ENCODE data around the gene TNRC6B. TPM values are rescaled to one million over a fixed set of nuclear protein-coding genes. Genes with fewer than 3 reads are reported as not detected.

The TNRC6B gene
- total and polyA plus RNA-seq, 2 donors from 2014 or later = 2.7 to 63.2 TPM

DNA sequence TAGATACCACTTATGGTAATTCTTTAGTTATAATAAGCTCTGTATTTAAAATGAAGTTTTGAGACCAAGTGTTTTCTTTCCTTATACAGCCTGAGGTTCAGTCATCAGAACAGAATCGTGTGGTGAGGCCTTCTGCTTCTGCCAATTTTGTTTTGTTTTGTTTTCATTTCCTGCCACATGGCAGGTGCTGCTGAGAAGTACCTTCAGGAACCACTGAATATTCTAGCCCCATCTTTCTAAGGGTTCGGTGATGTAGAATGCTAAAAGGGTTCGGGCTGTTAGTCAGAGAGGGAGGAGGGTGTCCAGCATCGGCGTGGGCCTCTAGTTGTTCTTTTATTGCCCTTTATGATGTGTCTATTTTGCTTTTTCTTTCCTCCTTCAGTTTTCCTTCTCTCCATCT is 25.8 kb downstream of the TNRC6B start:
- Histone ChIP-seq H3K36me3 (ENCODE audit: control insufficient read depth in 2 of 3, insufficient read depth in 3 of 3, low read length in 3 of 3) (no peaks in the 10 kb centered on the region), H3K9me3 (ENCODE audit: control insufficient read depth in 2 of 3, insufficient read depth in 1 of 3, low read length in 3 of 3) (no peaks in the 10 kb centered on the region), H3K9ac (ENCODE audit: low read length in 3 of 3) (no peak overlapping the region), H3K4me3 (ENCODE audit: low read length in 3 of 3) (no peak overlapping the region), H3K27me3 (ENCODE audit: control insufficient read depth, insufficient read depth, low read length) (no peaks in the 10 kb centered on the region), H3K27ac (ENCODE audit: low read depth in 2 of 2, low read length in 2 of 2) (no peak overlapping the region), H3K4me1 (ENCODE audit: control insufficient read depth in 2 of 3, insufficient read depth in 2 of 3, low read depth in 1 of 3, low read length in 3 of 3) (peaks cover 0 to 16% (median 13%) of the 10 kb centered on the region in 3 donors)
- FAIRE-seq (no peak), DNase-seq (no peak)
- TF ChIP-seq CTCF (IDR thresholded peaks at IDR 0.05; ENCODE audit: borderline replicate concordance, extremely low read depth, insufficient read depth) = no peak
- intact Hi-C loops (cut with DNase I) = no loop called here

DNA sequence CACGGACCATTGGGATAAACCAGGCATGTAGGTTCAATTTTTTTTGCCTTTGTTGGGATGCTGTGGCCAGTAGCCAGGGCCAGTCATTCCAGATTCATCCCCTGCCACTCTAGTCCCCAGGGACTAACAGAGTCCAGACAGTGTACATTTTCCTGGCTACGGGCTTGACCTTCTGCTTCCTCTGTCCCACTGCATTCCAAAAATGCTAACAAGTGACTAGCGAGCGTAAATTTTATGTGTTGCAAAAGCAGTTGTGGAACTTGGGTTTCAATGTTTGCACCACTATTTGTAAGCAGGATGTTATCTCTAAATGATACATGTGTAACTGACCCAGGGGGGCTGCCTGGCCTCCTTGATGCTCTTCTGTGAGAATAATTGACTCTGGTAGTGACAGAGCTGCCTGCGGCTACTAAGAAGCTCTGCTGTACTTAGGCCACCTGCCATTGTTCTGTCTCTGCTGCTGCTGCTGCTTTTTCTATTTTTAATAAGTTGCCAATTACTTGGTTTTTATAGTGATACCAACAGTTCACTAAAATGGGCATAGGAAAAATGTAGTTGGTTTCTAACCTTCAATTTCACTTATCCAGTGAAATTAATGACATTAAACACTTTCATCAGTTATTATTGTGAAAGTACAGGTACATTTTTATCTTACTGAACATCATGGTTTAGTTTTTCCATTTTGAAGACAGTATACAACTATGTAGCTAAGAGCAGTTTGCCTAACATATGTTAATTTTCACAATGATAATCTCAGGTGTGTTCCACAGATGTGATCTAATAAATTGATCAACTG is 26.8 kb downstream of the TNRC6B start:
- Histone ChIP-seq H3K9me3 (ENCODE audit: control insufficient read depth in 2 of 3, insufficient read depth in 1 of 3, low read length in 3 of 3) (no peaks in the 10 kb centered on the region), H3K4me3 (ENCODE audit: low read length in 3 of 3) (no peak overlapping the region), H3K27ac (ENCODE audit: low read depth in 2 of 2, low read length in 2 of 2) (no peak overlapping the region), H3K27me3 (ENCODE audit: control insufficient read depth, insufficient read depth, low read length) (no peaks in the 10 kb centered on the region), H3K36me3 (ENCODE audit: control insufficient read depth in 2 of 3, insufficient read depth in 3 of 3, low read length in 3 of 3) (no peaks in the 10 kb centered on the region), H3K4me1 (ENCODE audit: control insufficient read depth in 2 of 3, insufficient read depth in 2 of 3, low read depth in 1 of 3, low read length in 3 of 3) (peaks cover 0 to 16% (median 15%) of the 10 kb centered on the region in 3 donors), H3K9ac (ENCODE audit: low read length in 3 of 3) (no peak overlapping the region)
- peak in 2 of 5 donors; percentile 17 to 63 for DNase-seq
- no peak for TF ChIP-seq CTCF (IDR thresholded peaks at IDR 0.05; ENCODE audit: borderline replicate concordance, extremely low read depth, insufficient read depth)
- intact Hi-C loops (cut with DNase I) = no loop called here
- FAIRE-seq = no peak

DNA sequence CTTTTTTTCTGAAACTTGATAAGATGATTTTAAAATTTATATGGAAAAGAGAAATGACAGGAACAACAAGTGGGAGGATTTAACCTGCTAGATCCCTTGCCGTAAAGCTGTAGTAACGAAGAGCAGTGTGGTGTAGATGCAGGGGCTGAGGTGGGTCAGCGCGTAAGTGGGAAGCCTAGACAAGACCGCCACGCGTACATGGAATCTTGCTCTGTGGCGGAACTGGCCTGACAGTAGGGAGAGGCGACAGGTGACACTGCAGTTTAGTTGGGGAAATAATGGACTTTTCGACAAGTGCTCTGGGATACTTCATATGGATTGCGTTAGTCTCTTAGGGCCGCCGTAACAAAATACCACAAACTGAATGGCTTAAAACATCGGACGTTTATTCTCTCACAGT is 28.8 kb downstream of the TNRC6B start:
- no peak for TF ChIP-seq CTCF (IDR thresholded peaks at IDR 0.05; ENCODE audit: borderline replicate concordance, extremely low read depth, insufficient read depth)
- H3K9ac ChIP-seq (ENCODE audit: low read length in 3 of 3) = no peak overlapping the region
- H3K4me1 ChIP-seq (ENCODE audit: control insufficient read depth in 2 of 3, insufficient read depth in 2 of 3, low read depth in 1 of 3, low read length in 3 of 3) = peaks cover 0 to 21% (median 16%) of the 10 kb centered on the region in 3 donors
- intact Hi-C loops (cut with DNase I) = no loop called here
- H3K27ac ChIP-seq (ENCODE audit: low read depth in 2 of 2, low read length in 2 of 2) = no peak overlapping the region
- no peaks in the 10 kb centered on the region for H3K36me3 ChIP-seq (ENCODE audit: control insufficient read depth in 2 of 3, insufficient read depth in 3 of 3, low read length in 3 of 3)
- H3K9me3 ChIP-seq (ENCODE audit: control insufficient read depth in 2 of 3, insufficient read depth in 1 of 3, low read length in 3 of 3) = no peaks in the 10 kb centered on the region
- no peak overlapping the region for H3K4me3 ChIP-seq (ENCODE audit: low read length in 3 of 3)
- no peak for FAIRE-seq
- DNase-seq = no peak
- no peaks in the 10 kb centered on the region for H3K27me3 ChIP-seq (ENCODE audit: control insufficient read depth, insufficient read depth, low read length)
